KMS-11 (cell line): ENCODE results near the gene C2CD2.

Experiments used
- H2AFZ ChIP-seq: fragments of 200-600 bp; sonication (generic); 2 replicates; pipeline ENCODE4 v1.6.1; 2016; ENCODE audit warnings: antibody characterized with exemption, mixed run types, low read depth
- H3K27ac ChIP-seq: fragments of 200-600 bp; sonication (generic); 2 replicates; pipeline ENCODE4 v1.6.1; 2016; ENCODE audit warnings: mild to moderate bottlenecking, mixed run types
- H3K27me3 ChIP-seq: fragments of 200-600 bp; sonication (generic); 2 replicates; pipeline ENCODE4 v1.6.1; 2017; ENCODE audit warnings: mild to moderate bottlenecking, low read depth, mixed run types, moderate library complexity; ENCODE audit not compliant: insufficient read depth
- H3K36me3 ChIP-seq: fragments of 200-600 bp; sonication (generic); 2 replicates; pipeline ENCODE4 v1.6.1; 2017; ENCODE audit warnings: mild to moderate bottlenecking, mixed run types; ENCODE audit not compliant: insufficient read depth
- H3K4me1 ChIP-seq: fragments of 200-600 bp; sonication (generic); 2 replicates; pipeline ENCODE4 v1.6.1; 2016; ENCODE audit warnings: mild to moderate bottlenecking, low read depth, mixed run types; ENCODE audit not compliant: poor library complexity, severe bottlenecking
- H3K4me2 ChIP-seq: fragments of 200-600 bp; sonication (generic); 2 replicates; pipeline ENCODE4 v1.7.0; 2016; ENCODE audit warnings: mild to moderate bottlenecking, mixed run types
- H3K4me3 ChIP-seq: fragments of 200-600 bp; sonication (generic); IDR thresholded peaks from 2 replicates; pipeline ENCODE4 v1.6.1; 2017; ENCODE audit warnings: low read depth, low read length, mixed read lengths; ENCODE audit not compliant: insufficient read depth
- H3K79me2 ChIP-seq: fragments of 200-600 bp; sonication (generic); 2 replicates; pipeline ENCODE4 v1.6.1; 2016; ENCODE audit warnings: low read depth, mixed run types; ENCODE audit not compliant: insufficient read depth
- H3K9ac ChIP-seq: fragments of 200-600 bp; sonication (generic); 2 replicates; pipeline ENCODE4 v1.6.1; 2016; ENCODE audit warnings: mild to moderate bottlenecking, mixed run types
- H4K20me1 ChIP-seq: fragments of 200-600 bp; sonication (generic); 2 replicates; pipeline ENCODE4 v1.6.1; 2016; ENCODE audit warnings: mild to moderate bottlenecking, mixed run types; ENCODE audit not compliant: insufficient read depth
- TF ChIP-seq, protein P1 (sequence below): fragments of 200-600 bp; sonication (generic); conservative IDR thresholded peaks from 2 replicates; pipeline ENCODE4 v1.6.1; 2017; ENCODE audit warnings: low read depth, mild to moderate bottlenecking, antibody characterized with exemption, low read length, moderate library complexity, mixed read lengths

C2CD2 gene

DNA sequence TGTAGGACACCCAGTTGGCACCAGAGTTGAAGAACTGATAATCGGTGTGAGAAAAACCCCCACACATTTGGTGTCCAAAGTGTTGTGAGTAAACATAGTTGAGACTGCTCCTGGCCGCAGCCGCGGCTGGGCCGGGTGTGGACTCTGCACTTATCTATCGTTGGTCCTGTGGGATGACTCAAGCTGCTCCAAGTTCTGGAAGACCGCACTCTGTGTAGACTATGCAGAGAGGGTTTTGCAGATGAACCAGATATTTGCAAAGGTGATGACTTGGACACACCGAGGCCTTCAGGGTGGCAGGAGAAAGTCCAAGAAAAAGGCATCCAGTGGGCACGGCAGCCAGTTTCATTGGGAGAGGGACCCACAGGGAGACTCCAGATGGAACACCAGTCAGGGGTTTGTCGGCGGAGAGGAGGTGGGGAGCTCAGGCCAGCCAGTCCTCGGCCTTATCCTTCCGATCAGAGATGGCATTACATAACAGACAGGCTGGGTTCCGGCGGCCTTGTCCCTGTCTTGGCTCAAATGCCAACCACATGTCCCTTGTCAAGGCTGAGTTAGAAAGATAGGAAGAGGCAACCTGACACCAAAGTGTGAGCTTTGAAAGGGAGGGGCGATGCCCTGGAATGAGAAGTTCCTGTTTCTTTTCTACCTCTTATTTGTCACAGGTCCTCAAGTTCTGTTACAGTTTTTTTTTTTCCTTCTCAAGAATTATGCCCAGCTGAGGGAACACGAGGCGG is 21.1 kb downstream of the C2CD2 start:
- TF ChIP-seq, protein P1, sequence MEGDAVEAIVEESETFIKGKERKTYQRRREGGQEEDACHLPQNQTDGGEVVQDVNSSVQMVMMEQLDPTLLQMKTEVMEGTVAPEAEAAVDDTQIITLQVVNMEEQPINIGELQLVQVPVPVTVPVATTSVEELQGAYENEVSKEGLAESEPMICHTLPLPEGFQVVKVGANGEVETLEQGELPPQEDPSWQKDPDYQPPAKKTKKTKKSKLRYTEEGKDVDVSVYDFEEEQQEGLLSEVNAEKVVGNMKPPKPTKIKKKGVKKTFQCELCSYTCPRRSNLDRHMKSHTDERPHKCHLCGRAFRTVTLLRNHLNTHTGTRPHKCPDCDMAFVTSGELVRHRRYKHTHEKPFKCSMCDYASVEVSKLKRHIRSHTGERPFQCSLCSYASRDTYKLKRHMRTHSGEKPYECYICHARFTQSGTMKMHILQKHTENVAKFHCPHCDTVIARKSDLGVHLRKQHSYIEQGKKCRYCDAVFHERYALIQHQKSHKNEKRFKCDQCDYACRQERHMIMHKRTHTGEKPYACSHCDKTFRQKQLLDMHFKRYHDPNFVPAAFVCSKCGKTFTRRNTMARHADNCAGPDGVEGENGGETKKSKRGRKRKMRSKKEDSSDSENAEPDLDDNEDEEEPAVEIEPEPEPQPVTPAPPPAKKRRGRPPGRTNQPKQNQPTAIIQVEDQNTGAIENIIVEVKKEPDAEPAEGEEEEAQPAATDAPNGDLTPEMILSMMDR, result no peak
- Histone ChIP-seq H3K4me2 (no peak overlapping the region), H3K27me3 (no peaks in the 10 kb centered on the region), H2AFZ (no peak overlapping the region), H3K36me3 (no peaks in the 10 kb centered on the region), H3K79me2 (no peaks in the 10 kb centered on the region), H3K4me1 (no peaks in the 10 kb centered on the region), H3K27ac (no peak overlapping the region), H3K9ac (no peak overlapping the region), H3K4me3 (no peak overlapping the region), H4K20me1 (no peaks in the 10 kb centered on the region)

DNA sequence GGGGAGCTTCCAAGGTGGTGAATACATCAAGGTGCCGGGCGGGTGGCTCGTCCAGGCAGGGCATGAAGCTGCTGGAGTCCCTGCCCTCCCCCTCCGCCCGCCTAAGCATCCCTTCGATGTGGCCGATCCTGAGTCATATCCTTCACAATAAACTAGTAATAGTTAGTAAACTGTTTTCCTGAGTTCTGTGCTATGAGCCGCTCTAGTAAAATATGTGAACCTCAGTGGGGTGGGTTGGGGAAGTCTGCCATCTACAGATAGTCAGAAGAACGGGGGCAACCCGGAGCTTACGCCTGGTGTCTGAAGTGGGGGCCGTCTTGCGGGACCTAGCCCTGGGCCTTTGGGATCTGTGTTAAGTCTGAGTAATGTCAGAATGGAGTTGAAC is 21.6 kb downstream of the C2CD2 start:
- H4K20me1 ChIP-seq, result no peaks in the 10 kb centered on the region
- TF ChIP-seq, protein P1, result no peak
- H3K27ac ChIP-seq, result no peak overlapping the region
- H3K36me3 ChIP-seq, result no peaks in the 10 kb centered on the region
- H3K9ac ChIP-seq, result no peak overlapping the region
- no peak overlapping the region for H2AFZ ChIP-seq
- H3K4me2 ChIP-seq, result no peak overlapping the region
- H3K4me1 ChIP-seq, result peaks cover under 1% of the 10 kb centered on the region
- no peaks in the 10 kb centered on the region for H3K27me3 ChIP-seq
- H3K4me3 ChIP-seq, result no peak overlapping the region
- H3K79me2 ChIP-seq, result no peaks in the 10 kb centered on the region

DNA sequence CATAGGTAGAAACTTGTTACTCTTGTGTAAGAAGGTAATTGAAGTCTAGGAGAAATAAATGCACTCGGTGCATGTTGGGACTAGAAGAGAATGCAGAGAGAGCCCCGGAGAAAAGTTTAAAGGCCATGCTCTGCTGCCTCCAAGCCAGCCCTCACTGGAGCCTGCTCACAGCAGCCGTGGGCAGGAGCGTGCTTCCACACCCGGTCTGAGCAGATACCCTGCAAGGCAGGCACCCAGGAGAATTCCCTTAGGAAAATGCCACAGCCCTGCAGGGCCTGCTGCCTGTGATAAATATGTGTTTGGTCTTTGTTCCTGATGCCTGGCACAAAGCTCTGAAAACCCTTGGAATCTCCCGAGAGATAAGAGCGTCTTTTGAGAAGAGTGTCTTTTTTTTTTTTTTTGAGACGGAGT is 22.8 kb downstream of the C2CD2 start:
- H2AFZ ChIP-seq, result no peak overlapping the region
- H3K4me1 ChIP-seq, result peaks cover 8% of the 10 kb centered on the region
- H3K27ac ChIP-seq, result no peak overlapping the region
- H4K20me1 ChIP-seq, result no peaks in the 10 kb centered on the region
- no peaks in the 10 kb centered on the region for H3K27me3 ChIP-seq
- H3K4me2 ChIP-seq, result no peak overlapping the region
- no peak overlapping the region for H3K9ac ChIP-seq
- no peak overlapping the region for H3K4me3 ChIP-seq
- H3K36me3 ChIP-seq, result no peaks in the 10 kb centered on the region
- TF ChIP-seq, protein P1, result no peak
- no peaks in the 10 kb centered on the region for H3K79me2 ChIP-seq

DNA sequence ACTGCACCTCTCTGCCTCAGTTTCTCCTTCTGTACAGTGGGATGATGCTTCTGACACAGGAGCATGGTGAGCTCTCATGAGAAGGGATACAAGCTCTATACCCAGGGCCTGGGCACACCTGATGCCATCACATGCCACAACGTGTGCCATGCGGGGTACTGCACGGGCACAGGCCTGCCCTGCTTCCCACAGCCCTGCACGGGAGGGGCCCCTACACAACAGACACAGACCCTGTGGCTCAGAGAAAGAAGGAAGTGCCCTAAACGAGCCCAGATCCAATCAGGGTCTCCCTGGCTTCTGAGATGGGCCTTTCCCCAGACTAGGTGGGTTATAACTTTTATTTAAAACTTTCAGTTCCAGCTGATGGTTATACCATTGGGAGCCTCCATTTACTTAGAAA is 24.6 kb downstream of the C2CD2 start:
- Histone ChIP-seq H3K4me1 (peaks cover 15% of the 10 kb centered on the region), H3K79me2 (no peaks in the 10 kb centered on the region), H4K20me1 (no peaks in the 10 kb centered on the region), H3K4me2 (no peak overlapping the region), H3K27me3 (no peaks in the 10 kb centered on the region), H3K9ac (no peak overlapping the region), H3K27ac (no peak overlapping the region), H3K36me3 (no peaks in the 10 kb centered on the region), H3K4me3 (no peak overlapping the region), H2AFZ (no peak overlapping the region)
- TF ChIP-seq, protein P1, result no peak
